TTC549 (cell line): ENCODE results near the gene PLXND1.
"Not testable (repeated sequence)": the region's sequence is repeated elsewhere in the genome, so short reads cannot be mapped to it uniquely, and the experiment has no call there.

Source experiments
- FAIRE-seq: peaks from 2 replicates; lab custom pipeline; 2012; peaks lifted over from hg19 to GRCh38; lab: Jason Lieb, UNC

The PLXND1 gene, protein sequence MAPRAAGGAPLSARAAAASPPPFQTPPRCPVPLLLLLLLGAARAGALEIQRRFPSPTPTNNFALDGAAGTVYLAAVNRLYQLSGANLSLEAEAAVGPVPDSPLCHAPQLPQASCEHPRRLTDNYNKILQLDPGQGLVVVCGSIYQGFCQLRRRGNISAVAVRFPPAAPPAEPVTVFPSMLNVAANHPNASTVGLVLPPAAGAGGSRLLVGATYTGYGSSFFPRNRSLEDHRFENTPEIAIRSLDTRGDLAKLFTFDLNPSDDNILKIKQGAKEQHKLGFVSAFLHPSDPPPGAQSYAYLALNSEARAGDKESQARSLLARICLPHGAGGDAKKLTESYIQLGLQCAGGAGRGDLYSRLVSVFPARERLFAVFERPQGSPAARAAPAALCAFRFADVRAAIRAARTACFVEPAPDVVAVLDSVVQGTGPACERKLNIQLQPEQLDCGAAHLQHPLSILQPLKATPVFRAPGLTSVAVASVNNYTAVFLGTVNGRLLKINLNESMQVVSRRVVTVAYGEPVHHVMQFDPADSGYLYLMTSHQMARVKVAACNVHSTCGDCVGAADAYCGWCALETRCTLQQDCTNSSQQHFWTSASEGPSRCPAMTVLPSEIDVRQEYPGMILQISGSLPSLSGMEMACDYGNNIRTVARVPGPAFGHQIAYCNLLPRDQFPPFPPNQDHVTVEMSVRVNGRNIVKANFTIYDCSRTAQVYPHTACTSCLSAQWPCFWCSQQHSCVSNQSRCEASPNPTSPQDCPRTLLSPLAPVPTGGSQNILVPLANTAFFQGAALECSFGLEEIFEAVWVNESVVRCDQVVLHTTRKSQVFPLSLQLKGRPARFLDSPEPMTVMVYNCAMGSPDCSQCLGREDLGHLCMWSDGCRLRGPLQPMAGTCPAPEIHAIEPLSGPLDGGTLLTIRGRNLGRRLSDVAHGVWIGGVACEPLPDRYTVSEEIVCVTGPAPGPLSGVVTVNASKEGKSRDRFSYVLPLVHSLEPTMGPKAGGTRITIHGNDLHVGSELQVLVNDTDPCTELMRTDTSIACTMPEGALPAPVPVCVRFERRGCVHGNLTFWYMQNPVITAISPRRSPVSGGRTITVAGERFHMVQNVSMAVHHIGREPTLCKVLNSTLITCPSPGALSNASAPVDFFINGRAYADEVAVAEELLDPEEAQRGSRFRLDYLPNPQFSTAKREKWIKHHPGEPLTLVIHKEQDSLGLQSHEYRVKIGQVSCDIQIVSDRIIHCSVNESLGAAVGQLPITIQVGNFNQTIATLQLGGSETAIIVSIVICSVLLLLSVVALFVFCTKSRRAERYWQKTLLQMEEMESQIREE (N-terminal part only)

GRCh38 chr3:129606636-129607390 lies at the start of gene PLXND1:
PLXND1 (minus strand) TSS chr3:129606676; CDS start chr3:129606639, 37 bp downstream.
- no peak for FAIRE-seq

- FAIRE-seq = no peak
Measured at GRCh38 chr3:129655291-129655700, 48.8 kb upstream of the PLXND1 start.

- FAIRE-seq = no peak
Measured at GRCh38 chr3:129654131-129654530, 47.7 kb upstream of the PLXND1 start.

DNA sequence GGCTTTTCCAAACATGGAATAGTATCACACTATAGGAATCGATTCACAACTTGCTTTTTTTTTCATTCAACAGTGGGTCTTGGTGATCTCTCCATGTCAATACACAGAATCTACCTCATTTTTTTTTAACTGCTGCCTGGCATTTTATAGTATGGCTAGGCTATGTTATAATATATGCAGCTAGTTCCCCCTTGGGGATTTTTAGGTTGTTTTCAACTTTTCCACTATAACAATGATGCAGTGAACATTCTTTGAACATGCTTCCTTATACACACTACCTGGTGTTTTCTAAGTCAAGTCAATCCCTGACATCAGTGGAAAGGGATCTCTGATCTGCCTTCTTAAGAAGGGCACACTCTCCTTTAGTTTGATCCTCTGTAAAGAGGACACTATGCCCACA lies 46.5 kb upstream of the PLXND1 start:
- FAIRE-seq = no peak

- FAIRE-seq = no peak
Measured at GRCh38 chr3:129651435-129652202, 45.1 kb upstream of the PLXND1 start.

DNA sequence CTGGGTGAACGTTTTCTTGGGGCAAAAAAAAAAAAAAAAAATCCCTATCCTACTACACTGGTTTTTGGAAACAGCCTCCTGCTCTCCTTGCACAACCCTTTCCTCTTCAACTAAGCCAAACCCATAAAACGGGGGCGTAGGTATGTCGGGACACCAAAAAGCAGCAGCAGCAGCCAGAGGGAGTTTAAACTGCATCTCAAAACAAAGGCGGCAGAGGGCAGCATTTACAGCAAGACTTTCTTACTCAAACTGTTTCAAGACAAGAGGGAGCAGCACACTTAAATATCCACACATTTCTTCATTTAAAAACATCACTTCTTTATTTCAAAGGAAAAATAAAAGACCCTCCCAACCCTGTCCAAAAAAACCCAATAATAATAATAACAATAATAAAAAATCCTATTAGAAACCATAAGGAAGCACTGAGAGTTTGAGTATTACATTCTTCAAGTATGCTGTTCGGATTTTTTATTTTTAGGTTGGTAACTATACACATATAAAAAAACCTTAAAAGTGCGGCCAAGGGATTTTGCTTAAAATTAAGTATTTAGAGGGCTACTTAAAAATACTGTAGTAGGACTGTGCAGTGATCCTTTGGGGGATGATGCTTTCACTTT lies 43.9 kb upstream of the PLXND1 start:
- FAIRE-seq = peak; percentile 72

- no peak for FAIRE-seq
Measured at GRCh38 chr3:129648391-129648790, 41.9 kb upstream of the PLXND1 start.

DNA sequence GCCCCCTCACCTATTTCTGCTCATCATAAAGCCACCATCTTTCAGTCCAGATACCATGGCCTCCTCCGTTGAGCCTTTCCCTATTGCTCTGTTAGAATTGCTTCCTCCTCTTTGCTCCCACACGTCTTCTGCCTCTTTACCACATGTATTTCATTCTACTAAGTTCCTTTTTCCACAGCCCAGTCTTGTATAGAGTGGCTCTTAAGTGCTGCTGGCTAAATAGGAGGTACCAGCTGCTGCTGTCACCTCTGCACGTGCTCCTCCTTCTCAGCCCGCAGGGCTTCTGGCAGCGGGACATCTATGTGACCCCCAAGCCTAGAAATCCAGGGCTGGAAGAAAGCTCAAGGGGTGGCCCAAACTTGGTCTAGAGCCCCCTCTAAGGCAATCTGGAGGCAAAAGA lies 38.8 kb upstream of the PLXND1 start:
- FAIRE-seq = no peak

- FAIRE-seq = no peak
Measured at GRCh38 chr3:129644836-129645235, 38.4 kb upstream of the PLXND1 start.

DNA sequence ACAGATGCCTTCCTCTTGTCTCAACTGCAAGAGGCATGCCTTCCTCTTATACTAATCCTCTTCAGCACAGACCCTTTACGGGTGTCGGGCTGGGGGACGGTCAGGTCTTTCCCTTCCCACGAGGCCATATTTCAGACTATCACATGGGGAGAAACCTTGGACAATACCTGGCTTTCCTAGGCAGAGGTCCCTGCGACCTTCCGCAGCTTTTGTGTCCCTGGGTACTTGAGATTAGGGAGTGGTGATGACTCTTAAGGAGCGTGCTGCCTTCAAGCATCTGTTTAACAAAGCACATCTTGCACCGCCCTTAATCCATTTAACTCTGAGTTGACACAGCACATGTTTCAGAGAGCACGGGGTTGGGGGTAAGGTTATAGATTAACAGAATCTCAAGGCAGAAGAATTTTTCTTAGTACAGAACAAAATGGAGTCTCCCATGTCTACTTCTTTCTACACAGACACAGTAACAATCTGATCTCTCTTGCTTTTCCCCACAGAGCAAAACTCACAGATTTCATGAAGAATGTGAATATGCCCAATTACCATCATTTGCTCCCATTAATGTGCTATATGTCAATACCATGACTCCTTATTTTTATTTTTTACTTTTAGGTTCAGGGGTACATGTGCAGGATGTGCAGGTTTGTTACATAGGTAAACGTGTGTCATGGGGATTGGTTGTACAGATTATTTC lies 35.2 kb upstream of the PLXND1 start:
- not testable (repeated sequence) for FAIRE-seq

DNA sequence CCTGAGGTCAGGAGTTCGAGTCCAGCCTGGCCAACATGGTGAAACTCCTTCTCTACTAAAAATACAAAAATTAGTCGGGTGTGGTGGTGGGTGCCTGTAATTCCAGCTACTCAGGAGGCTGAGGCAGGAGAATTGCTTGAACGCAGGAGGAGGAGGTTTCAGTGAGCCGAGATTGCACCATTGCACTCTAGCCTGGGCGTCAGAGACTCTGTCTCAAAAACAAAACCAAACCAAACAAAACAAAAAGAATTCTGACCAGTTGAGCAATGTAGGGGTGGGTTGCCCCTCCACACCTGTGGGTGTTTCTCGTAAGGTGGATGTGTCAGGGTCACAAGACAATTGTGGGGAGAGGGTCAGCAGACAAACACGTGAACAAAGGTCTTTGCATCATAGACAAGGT lies 34.5 kb upstream of the PLXND1 start:
- not testable (repeated sequence) for FAIRE-seq

GRCh38 chr3:129638481-129638880 lies 32.0 kb upstream of the PLXND1 start:
- no peak for FAIRE-seq

- no peak for FAIRE-seq
Measured at GRCh38 chr3:129636082-129636481, 29.6 kb upstream of the PLXND1 start.

DNA sequence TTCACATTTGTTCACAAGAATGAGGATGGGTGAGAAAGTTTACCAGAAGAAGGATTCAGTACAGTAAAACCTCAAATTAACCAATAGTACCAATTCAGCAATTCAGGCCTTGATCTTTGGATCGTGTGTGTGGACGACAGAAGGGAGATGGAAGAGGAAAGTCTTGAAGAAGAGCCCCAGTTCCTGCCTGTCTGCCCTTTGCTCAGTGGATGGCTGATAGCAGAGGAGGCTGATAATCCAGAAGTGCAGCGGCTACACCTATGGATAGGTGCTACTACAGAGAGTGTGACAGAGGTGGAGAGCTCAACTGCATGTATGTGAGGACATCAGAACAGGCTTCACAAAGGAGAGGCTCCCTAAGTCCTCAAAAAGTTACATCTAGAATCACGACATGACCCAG lies 29.2 kb upstream of the PLXND1 start:
- FAIRE-seq = no peak

- FAIRE-seq = no peak
Measured at GRCh38 chr3:129633751-129634481, 27.4 kb upstream of the PLXND1 start.

DNA sequence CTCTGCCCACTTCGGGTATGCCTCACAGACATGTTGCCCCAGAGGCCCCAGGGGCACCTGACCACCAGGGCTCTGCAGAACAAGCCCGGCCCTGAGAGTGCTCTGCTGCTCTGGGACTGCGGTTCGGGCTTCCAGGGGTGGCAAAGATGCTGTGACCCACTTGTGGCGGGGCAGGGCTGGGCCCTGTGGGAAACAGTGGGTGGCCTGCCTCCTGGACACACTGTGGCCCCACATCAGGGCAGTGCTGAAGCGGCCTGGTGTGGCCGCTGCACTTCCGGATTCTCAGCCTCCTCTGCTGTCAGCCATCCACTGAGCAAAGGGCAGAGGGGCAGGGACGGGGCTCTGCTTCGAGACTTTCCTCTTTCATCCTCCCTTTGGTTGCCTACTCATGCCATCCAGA lies 26.5 kb upstream of the PLXND1 start:
- no peak for FAIRE-seq

DNA sequence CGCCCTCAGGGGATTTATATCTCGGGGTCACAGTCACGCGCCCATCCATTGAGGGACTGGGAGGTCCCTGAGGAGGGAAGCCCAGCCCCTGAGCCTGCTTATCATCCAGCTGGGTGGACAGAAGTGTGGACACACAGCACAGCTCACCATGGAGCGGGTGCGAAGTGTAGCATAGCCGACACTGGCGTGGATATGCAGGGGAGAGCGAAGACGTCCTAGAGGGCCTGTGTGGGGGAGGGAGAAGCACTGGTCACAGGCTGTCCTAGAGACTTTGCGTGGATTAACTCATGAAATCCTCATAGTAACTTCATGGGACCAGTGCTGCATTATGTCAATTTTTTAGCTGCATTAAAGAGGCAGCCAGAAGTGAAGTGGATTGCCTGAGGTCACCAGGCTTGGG lies 26.1 kb upstream of the PLXND1 start:
- FAIRE-seq = no peak

DNA sequence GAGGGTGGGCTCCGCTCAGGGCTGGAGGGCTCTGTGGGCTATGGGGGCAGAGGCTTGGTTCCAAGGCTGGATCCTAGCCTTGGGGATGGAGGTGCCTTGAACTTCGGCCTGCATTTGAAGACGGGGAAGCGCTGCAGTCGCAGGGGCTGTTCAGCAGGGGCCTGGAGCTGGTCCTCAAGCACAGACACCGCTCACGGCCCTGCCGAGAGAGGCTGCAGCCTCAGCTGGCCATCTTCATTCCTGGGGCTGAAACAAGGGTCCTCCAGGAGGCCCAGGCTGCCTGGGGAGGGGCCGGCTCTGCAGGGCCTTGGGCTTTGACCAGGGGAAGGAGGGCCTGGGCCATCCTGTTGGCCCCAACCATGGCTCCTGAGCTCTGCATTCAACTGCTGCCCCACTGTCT lies 25.6 kb upstream of the PLXND1 start:
- FAIRE-seq = no peak

GRCh38 chr3:129629011-129629410 lies 22.5 kb upstream of the PLXND1 start:
- no peak for FAIRE-seq
